ENCODE data around the gene PPP6R2.

- TF ChIP-seq CTCF (IDR thresholded peaks at IDR 0.05) = no peak
- TF ChIP-seq POLR2A (IDR thresholded peaks at IDR 0.05) = no peak
- TF ChIP-seq POLR2AphosphoS5 (IDR thresholded peaks at IDR 0.05) = no peak
- no peak for TF ChIP-seq EP300 (IDR thresholded peaks at IDR 0.05)
These were observed 94.6 kb downstream of the PPP6R2 start for GRCh38 chr22:50437511-50438304.
